ENCODE results near the gene GRAMD1A.

Gene GRAMD1A

GRCh38 chr19:35015270-35015953 is 15.3 kb downstream of the GRAMD1A start:
- no peak for TF ChIP-seq CTCF (IDR thresholded peaks at IDR 0.05; ENCODE audit: low read depth, low read length)
- peak in 1 of 2 donors; percentile 20 for DNase-seq (ENCODE audit: low read depth in 2 of 2)
- no peak overlapping the region for H3K4me3 ChIP-seq (replicated peaks in 1 of 2; ENCODE audit: low read depth in 2 of 2, low read length in 2 of 2)

- no peak for DNase-seq (ENCODE audit: low read depth in 2 of 2)
- TF ChIP-seq CTCF (IDR thresholded peaks at IDR 0.05; ENCODE audit: low read depth, low read length): no peak
- no peak overlapping the region for H3K4me3 ChIP-seq (replicated peaks in 1 of 2; ENCODE audit: low read depth in 2 of 2, low read length in 2 of 2)
These were observed 15.8 kb downstream of the GRAMD1A start for GRCh38 chr19:35015954-35016351.

- no peak for DNase-seq (ENCODE audit: low read depth in 2 of 2)
- no peak for TF ChIP-seq CTCF (IDR thresholded peaks at IDR 0.05; ENCODE audit: low read depth, low read length)
- no peak overlapping the region for H3K4me3 ChIP-seq (replicated peaks in 1 of 2; ENCODE audit: low read depth in 2 of 2, low read length in 2 of 2)
These were observed 17.4 kb downstream of the GRAMD1A start for GRCh38 chr19:35017507-35017906.

- DNase-seq (ENCODE audit: low read depth in 2 of 2): no peak
- no peak for TF ChIP-seq CTCF (IDR thresholded peaks at IDR 0.05; ENCODE audit: low read depth, low read length)
- no peak overlapping the region for H3K4me3 ChIP-seq (replicated peaks in 1 of 2; ENCODE audit: low read depth in 2 of 2, low read length in 2 of 2)
These were observed 18.3 kb downstream of the GRAMD1A start for GRCh38 chr19:35018379-35018778.

GRCh38 chr19:35019144-35019543 is 19.0 kb downstream of the GRAMD1A start:
- DNase-seq (ENCODE audit: low read depth in 2 of 2): no peak
- TF ChIP-seq CTCF (IDR thresholded peaks at IDR 0.05; ENCODE audit: low read depth, low read length): no peak
- no peak overlapping the region for H3K4me3 ChIP-seq (replicated peaks in 1 of 2; ENCODE audit: low read depth in 2 of 2, low read length in 2 of 2)

- TF ChIP-seq CTCF (IDR thresholded peaks at IDR 0.05; ENCODE audit: low read depth, low read length): no peak
- DNase-seq (ENCODE audit: low read depth in 2 of 2): no peak
- no peak overlapping the region for H3K4me3 ChIP-seq (replicated peaks in 1 of 2; ENCODE audit: low read depth in 2 of 2, low read length in 2 of 2)
These were observed 20.9 kb downstream of the GRAMD1A start for GRCh38 chr19:35021016-35021415.

- TF ChIP-seq CTCF (IDR thresholded peaks at IDR 0.05; ENCODE audit: low read depth, low read length): no peak
- no peak for DNase-seq (ENCODE audit: low read depth in 2 of 2)
- H3K4me3 ChIP-seq (replicated peaks in 1 of 2; ENCODE audit: low read depth in 2 of 2, low read length in 2 of 2): no peak overlapping the region
These were observed 21.5 kb downstream of the GRAMD1A start for GRCh38 chr19:35021596-35021995.

Measured in cardiac fibroblast (primary cell).